GM18858 (cell line): ENCODE measurements around the gene C19orf47.
"Not testable (repeated sequence)": the region's sequence is repeated elsewhere in the genome, so short reads cannot be mapped to it uniquely, and the experiment has no call there.

Experiments used
- ATAC-seq: cut with Tn5 transposase; IDR thresholded peaks from one replicate; pipeline ENCODE4 v1.9.1; 2021; ENCODE audit not compliant: unreplicated experiment

The C19orf47 gene

GRCh38 chr19:40355975-40356680, 7.9 kb upstream of the C19orf47 start:
- ATAC-seq = no peak

- ATAC-seq = no peak
Measured at GRCh38 chr19:40348961-40349507, 837 bp upstream of the C19orf47 start.

- no peak for ATAC-seq
Measured at GRCh38 chr19:40344422-40344821, 3.8 kb downstream of the C19orf47 start.

- ATAC-seq = no peak
Measured at GRCh38 chr19:40342644-40343311, 5.4 kb downstream of the C19orf47 start.

- ATAC-seq = no peak
Measured at GRCh38 chr19:40341601-40342482, 6.4 kb downstream of the C19orf47 start.

GRCh38 chr19:40339018-40339728, 9.0 kb downstream of the C19orf47 start:
- no peak for ATAC-seq

- no peak for ATAC-seq
Measured at GRCh38 chr19:40337594-40337993, 10.6 kb downstream of the C19orf47 start.

GRCh38 chr19:40337107-40337506, 11.1 kb downstream of the C19orf47 start:
- ATAC-seq = no peak

GRCh38 chr19:40336601-40336900, 11.6 kb downstream of the C19orf47 start:
- no peak for ATAC-seq

- ATAC-seq = no peak
Measured at GRCh38 chr19:40335855-40336600, 12.2 kb downstream of the C19orf47 start.

- ATAC-seq = no peak
Measured at GRCh38 chr19:40335101-40335500, 13.1 kb downstream of the C19orf47 start.

- not testable (repeated sequence) for ATAC-seq
Measured at GRCh38 chr19:40333083-40333482, 15.1 kb downstream of the C19orf47 start.

- no peak for ATAC-seq
Measured at GRCh38 chr19:40332669-40333068, 15.5 kb downstream of the C19orf47 start.

GRCh38 chr19:40331052-40331451, 17.1 kb downstream of the C19orf47 start:
- ATAC-seq = no peak

GRCh38 chr19:40326201-40326600, 22.0 kb downstream of the C19orf47 start:
- ATAC-seq = no peak

GRCh38 chr19:40323705-40324104, 24.5 kb downstream of the C19orf47 start:
- ATAC-seq = no peak

GRCh38 chr19:40322951-40323615, 25.1 kb downstream of the C19orf47 start:
- ATAC-seq = no peak

GRCh38 chr19:40322271-40322610, 26.0 kb downstream of the C19orf47 start:
- ATAC-seq = no peak

- ATAC-seq = no peak
Measured at GRCh38 chr19:40321566-40322270, 26.5 kb downstream of the C19orf47 start.
